IPS-11a (cell line): ENCODE data around the gene ANKZF1.
A peak's percentile ranks its signal among the peaks of the same experiment; 100 is the strongest.

ENCODE experiments used
- H3K4me3 ChIP-seq: one replicate; pipeline ENCODE4 v1.5.1; 2013; ENCODE audit warnings: low read depth, low read length, control low read depth

ANKZF1 gene

DNA sequence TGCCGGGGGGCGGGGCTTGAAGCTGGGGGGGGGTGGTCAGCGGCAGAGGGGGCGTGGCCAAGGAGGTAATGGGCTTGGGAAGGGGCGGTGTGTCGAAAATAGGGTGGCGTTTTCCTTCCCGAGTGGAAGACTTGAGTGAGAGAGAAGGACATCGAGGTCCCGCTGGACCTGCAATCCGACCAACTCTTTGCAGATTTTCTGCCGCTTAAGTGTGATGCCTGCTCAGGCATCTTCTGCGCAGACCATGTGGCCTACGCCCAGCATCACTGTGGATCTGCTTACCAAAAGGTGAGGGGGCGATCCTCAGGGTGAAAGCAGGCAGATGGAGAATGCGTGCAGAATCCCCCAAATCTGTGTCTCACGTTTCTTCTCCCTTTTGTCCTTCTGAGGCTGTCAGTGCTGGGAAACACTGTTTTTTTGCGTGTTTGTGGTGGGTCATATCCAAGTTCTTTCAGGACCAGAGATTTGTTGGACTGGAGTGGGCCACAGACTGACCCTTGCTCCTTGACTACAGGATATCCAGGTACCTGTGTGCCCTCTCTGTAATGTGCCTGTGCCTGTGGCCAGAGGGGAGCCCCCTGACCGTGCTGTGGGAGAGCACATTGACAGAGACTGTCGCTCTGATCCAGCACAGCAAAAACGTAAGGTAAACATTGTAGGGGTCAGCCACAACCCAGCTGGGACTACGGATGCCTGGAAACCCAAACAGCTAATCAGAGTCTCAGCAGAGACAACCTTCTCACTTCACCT, 22.3 kb upstream of the ANKZF1 start:
- H3K4me3 ChIP-seq, result peak overlapping the region; percentile 63

GRCh38 chr2:219207884-219208740, 21.5 kb upstream of the ANKZF1 start:
- no peak overlapping the region for H3K4me3 ChIP-seq

DNA sequence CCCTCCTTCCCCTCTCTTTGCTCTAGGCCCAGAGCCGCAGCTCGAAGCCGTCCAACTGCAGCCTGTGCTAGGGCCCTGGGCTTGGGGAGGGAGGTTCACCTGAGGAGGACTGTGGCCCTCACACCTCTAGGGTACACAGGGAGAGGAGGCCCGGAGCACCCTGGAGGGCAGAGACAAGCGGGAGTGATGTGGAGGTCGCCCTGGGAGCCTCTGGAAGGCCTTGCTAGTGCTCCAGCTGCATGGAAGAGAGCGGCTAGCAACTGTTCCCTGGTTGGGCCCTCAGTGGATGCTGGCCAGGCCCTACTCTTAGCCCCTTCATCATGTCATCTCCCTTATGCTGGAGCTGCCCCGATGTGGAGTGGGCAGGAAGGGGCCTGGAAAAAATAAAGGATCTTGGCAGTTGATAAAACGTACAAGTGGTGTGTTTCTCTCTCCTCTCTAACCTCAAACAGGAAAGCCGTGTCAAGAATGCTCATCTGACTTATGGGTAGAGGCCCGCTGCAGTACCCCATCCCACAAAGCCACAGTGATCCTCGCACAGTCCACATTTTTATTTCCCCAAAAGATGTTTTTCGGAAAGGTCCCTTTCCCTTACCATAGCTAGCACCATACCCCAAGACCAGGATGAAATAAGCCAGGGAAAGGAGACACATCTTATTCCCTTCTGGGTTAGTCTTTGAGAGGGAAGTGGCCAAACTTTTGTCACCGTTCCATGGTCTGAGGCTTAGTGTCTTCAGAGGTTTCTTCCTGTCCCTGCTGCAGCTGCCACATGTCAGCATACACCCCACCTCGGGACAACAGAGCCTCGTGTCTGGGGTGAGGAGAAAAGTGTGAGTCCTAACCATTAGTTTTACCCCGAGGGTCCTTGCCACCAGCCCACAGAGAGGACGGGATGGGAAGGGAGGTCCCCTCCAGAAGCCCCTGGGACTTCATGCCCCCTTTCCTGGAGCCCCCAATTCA, 20.1 kb upstream of the ANKZF1 start:
- H3K4me3 ChIP-seq, result no peak overlapping the region

DNA sequence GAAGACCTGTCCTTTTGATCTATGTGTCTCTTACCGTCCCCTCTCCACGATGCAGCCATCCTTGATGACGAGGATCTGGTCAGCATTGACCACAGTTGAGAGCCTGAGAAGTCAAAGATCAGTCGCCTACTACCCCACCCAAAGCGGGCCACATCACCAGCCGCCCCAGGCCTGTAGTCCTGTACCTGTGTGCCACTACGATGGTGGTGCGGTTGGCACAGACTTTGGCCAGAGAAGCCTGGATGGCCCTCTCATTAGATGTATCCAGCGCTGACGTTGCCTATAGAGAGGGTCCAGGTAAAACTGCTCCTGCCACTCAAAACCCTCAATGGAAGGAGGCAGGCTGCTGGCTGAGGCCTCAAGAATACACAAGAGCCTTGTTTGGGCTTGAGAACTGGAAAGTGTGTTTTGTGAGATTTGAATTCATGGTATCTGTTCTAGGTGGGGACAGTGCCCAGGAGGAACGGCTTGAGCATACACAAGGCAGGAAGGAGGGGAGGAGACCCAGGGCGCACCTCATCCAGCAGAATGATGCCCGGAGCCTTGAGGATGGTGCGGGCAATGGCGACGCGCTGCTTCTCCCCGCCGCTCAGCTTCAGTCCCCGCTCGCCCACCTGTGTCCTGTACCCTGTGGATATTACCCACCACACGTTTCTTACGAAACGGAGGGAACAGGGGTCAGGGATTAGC, 19.3 kb upstream of the ANKZF1 start:
- no peak overlapping the region for H3K4me3 ChIP-seq

GRCh38 chr2:219210886-219211362, 18.7 kb upstream of the ANKZF1 start:
- no peak overlapping the region for H3K4me3 ChIP-seq

DNA sequence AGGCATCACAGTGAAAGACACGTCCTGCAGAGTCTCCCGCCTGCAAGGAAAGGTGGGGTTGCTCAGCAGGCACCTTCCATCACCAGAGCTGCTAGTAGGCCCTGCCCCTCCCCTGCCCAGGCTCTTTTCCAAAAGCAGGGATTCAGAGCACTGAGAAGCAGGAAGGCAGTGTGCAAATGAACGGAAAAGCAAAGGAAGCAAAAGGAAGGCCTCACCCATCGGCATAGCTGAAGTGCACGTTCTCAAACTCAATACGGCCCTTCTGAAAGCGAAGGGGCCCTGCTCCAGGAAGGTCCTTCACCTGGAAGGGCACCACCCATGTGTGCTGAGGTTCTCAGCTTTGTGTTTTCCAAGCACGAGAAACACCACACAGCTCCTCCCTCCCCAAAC, 16.6 kb upstream of the ANKZF1 start:
- no peak overlapping the region for H3K4me3 ChIP-seq

GRCh38 chr2:219213486-219214071, 16.0 kb upstream of the ANKZF1 start:
- no peak overlapping the region for H3K4me3 ChIP-seq

- H3K4me3 ChIP-seq, result no peak overlapping the region
These were observed 15.5 kb upstream of the ANKZF1 start for GRCh38 chr2:219214141-219214540.

DNA sequence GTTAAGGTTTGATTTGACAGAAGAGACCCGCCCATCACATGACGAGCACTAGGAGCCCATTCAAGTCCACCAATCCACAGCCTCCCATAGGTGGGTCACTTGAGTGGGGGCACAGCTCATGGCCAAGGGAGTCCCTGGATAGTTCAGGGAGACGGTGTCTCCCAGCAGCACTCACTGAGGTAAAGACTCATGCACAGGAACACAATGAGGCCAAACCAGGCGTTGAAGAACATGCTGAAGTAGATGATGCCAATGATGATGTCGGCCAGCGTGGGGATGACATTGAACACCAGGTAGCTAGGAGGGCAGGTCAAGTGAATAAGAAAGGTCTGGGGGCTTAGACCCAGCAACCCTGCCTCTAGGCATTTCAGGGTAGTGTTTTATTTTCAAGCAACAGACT, 14.8 kb upstream of the ANKZF1 start:
- H3K4me3 ChIP-seq, result no peak overlapping the region

DNA sequence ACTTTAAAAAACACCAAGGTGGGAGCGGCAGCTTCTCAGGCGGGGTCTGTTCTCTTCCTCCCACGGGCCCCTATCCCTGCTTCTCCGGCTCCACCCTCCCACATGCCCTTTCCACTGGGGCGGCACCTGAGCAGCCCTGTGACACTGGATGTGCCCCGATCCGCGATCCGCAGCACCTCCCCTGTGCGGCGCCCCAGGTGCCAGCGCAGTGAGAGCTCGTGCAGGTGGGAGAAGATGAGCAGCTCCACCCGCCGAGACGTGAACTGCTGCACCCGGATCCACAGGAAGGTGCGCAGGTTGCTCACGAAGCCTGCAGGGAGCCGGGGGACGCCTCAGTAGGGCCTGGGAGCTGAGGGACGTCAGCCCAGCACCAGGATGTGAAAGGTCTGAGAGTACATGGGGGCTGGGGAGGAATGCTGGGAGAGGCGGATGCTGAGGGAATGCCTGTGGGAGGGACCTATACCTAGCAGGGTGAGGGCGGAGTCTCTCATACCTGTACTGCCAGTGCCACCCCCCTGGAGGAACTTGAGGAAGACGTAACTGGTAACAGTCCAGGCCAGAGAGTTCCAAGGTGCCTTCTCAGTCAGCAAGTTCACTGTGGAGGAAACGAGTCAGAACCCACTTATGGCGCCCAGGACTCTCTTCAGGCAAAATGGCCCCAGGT, 13.6 kb upstream of the ANKZF1 start:
- H3K4me3 ChIP-seq, result no peak overlapping the region

DNA sequence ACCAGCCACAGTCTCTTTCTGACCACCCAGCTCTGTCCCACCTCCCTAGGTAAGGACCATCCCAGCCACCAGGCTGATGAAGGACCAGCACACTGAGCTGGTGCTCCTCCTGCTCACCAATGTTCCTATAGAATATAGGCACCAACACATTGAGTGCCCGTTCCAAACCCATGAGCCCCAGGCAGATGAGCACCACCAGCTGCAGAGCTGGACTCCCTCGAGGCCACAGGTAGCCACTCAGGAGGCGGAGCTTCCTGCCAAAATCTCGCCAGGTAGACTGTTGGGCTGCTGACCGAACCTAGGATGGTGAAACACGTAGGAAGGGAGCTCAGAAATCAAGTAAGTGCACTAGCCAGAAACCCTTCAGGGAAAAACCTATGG, 13.1 kb upstream of the ANKZF1 start:
- H3K4me3 ChIP-seq, result no peak overlapping the region

- H3K4me3 ChIP-seq, result peak overlapping the region; percentile 63
These were observed 11.3 kb upstream of the ANKZF1 start for GRCh38 chr2:219218217-219218731.

GRCh38 chr2:219218732-219219701, 10.6 kb upstream of the ANKZF1 start, which contains the start of gene ABCB6:
ABCB6 (minus strand) TSS chr2:219218958; CDS start chr2:219218673, 285 bp downstream.
- H3K4me3 ChIP-seq, result peak within 1 kb of the TSS; percentile 63

- no peak overlapping the region for H3K4me3 ChIP-seq
These were observed 9.6 kb upstream of the ANKZF1 start for GRCh38 chr2:219219784-219220532.

DNA sequence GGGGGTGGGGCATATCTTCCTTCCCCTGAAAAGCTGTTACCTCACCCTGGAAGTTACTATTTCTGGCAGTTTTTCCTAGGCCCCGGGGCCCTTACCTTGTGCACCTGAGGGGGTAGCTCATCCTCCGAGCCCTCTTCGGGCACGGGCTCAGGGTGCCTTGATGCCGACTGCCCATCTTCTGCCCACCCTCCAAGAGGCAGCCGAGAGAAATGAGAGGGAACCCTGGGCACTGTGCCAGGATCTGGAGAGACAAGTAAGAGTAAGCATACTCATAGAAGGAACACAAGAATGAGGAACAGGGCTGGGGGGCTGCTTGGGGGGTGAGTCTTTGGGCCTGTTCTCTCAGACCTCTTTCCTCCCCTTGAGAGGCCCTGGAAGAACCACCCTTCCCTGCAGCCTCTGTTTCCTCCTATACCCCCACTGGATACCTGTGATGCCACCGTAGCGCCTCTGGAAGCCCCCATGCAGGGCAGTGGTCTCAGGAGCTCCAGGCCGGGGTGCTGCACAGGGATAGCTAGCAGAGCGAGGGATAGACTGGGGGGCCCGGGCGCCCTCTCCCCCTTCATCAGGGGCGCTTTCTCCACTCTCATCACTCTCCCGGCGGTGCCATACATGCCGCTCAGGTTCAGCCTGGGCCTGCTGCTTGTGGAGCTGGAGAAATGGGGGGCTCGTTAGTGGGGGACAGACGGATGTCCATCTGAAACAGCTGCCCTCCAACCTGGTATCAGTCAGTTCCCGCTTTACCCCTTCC, 8.8 kb upstream of the ANKZF1 start:
- H3K4me3 ChIP-seq, result no peak overlapping the region

DNA sequence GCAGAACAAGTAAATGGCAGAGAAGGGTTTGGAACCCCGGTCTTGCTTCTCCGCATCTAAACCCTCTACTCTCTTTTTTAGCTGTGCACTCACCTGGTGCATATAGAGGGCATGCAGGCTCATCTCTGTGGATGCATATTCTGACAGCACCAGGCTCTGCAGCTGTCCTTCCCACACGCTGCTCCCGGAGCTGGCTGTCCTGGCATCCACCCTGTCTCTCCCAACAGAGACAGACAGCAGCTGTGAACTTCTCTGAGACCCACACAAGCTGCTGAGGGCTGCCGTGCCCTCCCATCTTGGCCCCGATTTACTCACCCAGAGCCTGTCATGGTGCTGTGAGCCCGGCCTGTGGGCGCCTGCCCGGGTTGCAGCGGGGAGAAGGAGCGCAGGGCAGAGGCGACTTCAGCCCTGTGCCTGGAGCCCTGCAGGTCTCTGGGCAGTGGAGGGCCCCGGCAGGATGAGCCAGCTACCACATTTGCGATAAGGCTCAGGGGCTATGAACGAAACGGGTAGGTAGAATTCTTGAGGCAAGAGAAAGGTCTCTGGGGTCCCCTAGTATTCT, 7.6 kb upstream of the ANKZF1 start:
- H3K4me3 ChIP-seq, result no peak overlapping the region
